Fibroblast of pulmonary artery (primary cell): ENCODE results near the gene VGLL4.
"Not testable (repeated sequence)": the region's sequence is repeated elsewhere in the genome, so short reads cannot be mapped to it uniquely, and the experiment has no call there.

Experiments
- DNase-seq: peaks from one replicate; pipeline ENCODE4 v3.0.0-alpha.2; 2010; ENCODE audit warnings: low read depth
- H3K4me3 ChIP-seq: replicated peaks from 2 replicates; pipeline ENCODE4 v1.5.1; 2011; ENCODE audit warnings: low read depth, mild to moderate bottlenecking, control low read depth, low read length, moderate library complexity
- TF ChIP-seq, protein P1 (sequence below): IDR thresholded peaks from 2 replicates; pipeline ENCODE4 v1.5.1; 2011; ENCODE audit warnings: mild to moderate bottlenecking, control low read depth, low read length, inconsistent platforms; ENCODE audit errors: missing control alignments

The VGLL4 gene

DNA sequence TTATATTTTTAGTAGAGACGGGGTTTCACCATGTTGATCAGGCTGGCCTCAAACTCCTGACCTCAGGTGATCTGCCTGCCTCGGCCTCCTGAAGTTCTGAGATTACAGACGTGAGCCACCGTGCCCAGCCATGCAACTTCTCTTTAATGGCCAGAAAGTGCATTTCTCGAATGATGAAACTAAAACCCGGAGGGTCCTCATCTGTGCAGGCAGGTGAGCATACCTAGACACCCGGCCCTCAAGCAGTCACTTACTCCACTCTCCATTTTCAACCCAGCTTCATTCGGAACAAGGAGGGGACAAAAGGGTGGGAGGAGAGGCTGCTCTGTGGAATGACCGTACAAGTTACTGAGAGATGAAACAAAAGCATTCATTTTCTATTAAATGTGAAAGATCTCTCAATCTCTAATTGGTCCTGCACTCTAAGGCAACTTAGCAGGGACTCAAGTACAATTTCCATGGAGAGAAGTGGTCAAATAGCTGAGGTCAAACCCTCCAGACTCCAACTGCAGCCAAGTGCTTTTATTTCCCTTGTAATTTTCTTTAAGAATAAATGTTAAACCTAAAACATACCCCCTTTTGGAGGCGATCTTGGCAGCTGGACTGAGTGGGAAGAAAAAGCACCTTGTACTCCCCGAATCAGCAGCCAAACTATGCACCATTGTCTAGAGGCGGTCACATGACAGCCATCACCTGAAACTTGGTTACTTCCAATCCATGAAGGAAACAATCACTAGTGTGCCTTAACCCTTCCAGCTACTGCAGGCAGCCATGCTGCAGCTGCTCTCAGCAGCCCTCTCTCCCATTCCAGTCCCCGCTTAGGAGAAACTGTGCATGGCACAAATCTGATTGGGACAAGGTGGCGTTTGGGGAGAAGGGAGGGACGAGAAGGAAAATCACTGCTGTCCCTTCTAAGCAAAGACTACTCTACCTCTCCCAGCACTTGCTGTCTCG lies 62.2 kb downstream of the VGLL4 start:
- peak overlapping the region; percentile 52 for H3K4me3 ChIP-seq

DNA sequence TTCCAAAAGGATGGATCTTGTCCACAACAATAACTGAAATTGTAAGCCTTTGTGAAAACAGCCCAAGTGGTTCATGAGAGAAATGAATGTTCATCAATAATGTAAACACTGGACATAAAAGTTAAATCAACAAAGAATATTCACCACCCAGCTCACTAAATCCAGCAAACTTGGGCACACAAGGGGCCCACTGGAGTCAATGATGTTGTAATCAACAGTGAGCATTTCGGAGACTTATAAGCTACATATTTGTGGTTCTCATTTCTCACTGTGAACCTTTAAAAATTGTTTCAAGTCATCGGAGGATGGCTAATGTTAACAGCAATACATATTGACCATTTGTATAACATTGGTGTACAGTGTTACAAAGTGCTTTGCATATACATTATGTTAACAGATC lies 63.1 kb downstream of the VGLL4 start:
- H3K4me3 ChIP-seq: no peak overlapping the region

More for the DNA sequence above, 62.2 kb downstream of the VGLL4 start:
- TF ChIP-seq, protein P1, sequence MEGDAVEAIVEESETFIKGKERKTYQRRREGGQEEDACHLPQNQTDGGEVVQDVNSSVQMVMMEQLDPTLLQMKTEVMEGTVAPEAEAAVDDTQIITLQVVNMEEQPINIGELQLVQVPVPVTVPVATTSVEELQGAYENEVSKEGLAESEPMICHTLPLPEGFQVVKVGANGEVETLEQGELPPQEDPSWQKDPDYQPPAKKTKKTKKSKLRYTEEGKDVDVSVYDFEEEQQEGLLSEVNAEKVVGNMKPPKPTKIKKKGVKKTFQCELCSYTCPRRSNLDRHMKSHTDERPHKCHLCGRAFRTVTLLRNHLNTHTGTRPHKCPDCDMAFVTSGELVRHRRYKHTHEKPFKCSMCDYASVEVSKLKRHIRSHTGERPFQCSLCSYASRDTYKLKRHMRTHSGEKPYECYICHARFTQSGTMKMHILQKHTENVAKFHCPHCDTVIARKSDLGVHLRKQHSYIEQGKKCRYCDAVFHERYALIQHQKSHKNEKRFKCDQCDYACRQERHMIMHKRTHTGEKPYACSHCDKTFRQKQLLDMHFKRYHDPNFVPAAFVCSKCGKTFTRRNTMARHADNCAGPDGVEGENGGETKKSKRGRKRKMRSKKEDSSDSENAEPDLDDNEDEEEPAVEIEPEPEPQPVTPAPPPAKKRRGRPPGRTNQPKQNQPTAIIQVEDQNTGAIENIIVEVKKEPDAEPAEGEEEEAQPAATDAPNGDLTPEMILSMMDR: no peak
- DNase-seq: no peak

DNA sequence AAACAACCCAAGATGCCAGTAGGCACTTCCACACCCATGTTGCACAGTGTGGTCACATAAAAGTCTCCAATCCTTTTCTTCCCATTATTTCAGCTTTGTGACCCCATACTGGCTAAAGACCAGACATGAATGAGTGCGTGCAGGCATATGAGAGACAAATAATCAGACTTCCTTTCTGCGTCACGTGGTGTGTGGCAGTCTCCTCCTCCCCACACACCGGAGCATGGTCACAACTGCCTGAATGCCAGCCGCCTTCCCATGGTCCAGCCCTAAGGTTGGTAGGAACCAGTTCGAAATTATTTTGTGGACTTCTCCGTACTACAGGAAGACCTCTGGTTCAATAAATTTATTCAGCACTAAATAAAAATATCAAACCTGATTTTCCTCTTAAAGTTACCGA lies 65.5 kb downstream of the VGLL4 start:
- no peak overlapping the region for H3K4me3 ChIP-seq
- TF ChIP-seq, protein P1: no peak
- no peak for DNase-seq

More for the DNA sequence above, 63.1 kb downstream of the VGLL4 start:
- DNase-seq: no peak
- TF ChIP-seq, protein P1: no peak

DNA sequence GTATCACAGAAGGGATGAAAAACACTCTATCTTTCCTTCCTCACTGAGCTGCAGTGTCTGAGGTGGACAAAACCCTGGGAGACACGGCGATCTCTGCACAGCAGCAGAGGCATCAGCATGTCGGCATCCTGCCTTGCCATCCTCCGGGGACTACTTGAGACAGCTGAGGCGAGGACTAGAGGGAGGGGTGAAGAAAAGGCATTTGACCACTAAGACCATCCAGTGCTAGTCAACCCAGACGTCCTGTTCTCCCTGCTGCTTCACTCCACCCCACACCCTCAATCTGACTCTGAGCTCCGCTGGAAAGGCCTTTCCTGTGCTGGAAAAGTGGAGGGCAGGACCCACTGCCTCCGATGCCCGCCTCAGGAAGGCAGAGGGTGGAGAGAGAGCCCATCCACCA lies 67.3 kb downstream of the VGLL4 start:
- TF ChIP-seq, protein P1: no peak
- no peak overlapping the region for H3K4me3 ChIP-seq
- DNase-seq: no peak

DNA sequence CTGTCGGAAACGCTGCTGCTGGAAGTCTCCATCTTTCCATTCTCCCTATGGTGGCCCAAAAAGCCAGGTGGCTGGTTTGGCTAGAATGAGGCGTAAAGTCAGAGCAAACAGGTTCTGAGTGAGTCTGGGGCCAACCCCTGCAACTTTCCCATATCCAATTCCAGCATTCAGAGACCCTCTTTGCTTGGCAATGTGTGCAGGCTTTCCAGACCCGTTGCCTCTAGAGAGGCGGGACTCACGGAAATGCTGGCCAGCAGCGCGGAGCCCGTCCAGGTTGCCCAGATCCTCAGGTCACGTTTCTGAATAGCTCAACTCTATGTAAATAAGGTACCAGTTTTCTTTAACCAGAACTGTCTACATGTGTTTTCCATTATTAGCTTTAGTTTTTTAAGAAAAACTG lies 68.0 kb downstream of the VGLL4 start:
- TF ChIP-seq, protein P1: no peak
- DNase-seq: no peak
- H3K4me3 ChIP-seq: no peak overlapping the region

- TF ChIP-seq, protein P1: no peak
- DNase-seq: no peak
- H3K4me3 ChIP-seq: no peak overlapping the region
These were observed 68.6 kb downstream of the VGLL4 start for GRCh38 chr3:11574981-11575669.

- DNase-seq, H3K4me3 ChIP-seq: not testable (repeated sequence)
These were observed 71.1 kb downstream of the VGLL4 start for GRCh38 chr3:11572660-11573059.
